GM12878 (cell line): Measurements from ENCODE around the gene HCN3.

Experiments
- BMI1 ChIP-seq: fragments of 450-650 bp; IDR thresholded peaks from 2 replicates; pipeline ENCODE4 v1.6.1; 2016; ENCODE audit warnings: mild to moderate bottlenecking, moderate library complexity, borderline replicate concordance
- EZH2 ChIP-seq: IDR thresholded peaks from 2 replicates; pipeline ENCODE4 v1.6.1; 2012; ENCODE audit warnings: low read depth, mild to moderate bottlenecking, control low read depth, inconsistent platforms, low read length, borderline replicate concordance; ENCODE audit not compliant: control insufficient read depth
- ZNF274 ChIP-seq: IDR thresholded peaks from one replicate; pipeline ENCODE4 v1.8.0; 2011; ENCODE audit not compliant: insufficient read length, insufficient read depth
- TF ChIP-seq, protein P1 (sequence below), 3 experiments: IDR thresholded peaks in 2 of 3; conservative IDR thresholded peaks in 1 of 3; 2 replicates each; pipeline ENCODE4 v1.5.1; 2011; ENCODE audit warnings: low read depth in 3 of 3, low read length in 3 of 3, mild to moderate bottlenecking in 3 of 3, control low read depth in 2 of 3, moderate library complexity in 2 of 3, inconsistent platforms in 1 of 3, mixed read lengths in 1 of 3; ENCODE audit not compliant: control insufficient read depth in 2 of 3, insufficient read depth in 1 of 3; ENCODE audit errors: extremely low read depth in 1 of 3

DNA sequence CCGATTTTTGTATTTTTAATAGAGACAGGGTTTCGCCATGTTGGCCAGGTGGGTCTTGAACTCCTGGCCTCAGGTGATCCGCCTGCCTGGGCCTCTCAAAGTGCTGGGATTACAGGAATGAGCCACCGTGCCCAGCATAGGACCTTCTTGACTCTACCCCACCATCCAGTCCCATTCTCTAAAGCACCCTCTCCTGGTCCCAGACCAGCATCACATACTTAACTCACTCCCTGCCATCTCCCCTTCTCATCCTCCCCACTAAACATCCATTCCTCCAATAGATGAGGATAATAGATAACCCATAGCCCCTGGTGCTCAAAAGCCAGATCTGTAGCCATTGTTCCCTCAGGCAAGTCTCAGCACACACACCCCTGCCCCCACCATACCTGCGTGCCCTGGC, 24.1 kb upstream of the HCN3 start:
- no peak for TF ChIP-seq ZNF274
- TF ChIP-seq, protein P1, sequence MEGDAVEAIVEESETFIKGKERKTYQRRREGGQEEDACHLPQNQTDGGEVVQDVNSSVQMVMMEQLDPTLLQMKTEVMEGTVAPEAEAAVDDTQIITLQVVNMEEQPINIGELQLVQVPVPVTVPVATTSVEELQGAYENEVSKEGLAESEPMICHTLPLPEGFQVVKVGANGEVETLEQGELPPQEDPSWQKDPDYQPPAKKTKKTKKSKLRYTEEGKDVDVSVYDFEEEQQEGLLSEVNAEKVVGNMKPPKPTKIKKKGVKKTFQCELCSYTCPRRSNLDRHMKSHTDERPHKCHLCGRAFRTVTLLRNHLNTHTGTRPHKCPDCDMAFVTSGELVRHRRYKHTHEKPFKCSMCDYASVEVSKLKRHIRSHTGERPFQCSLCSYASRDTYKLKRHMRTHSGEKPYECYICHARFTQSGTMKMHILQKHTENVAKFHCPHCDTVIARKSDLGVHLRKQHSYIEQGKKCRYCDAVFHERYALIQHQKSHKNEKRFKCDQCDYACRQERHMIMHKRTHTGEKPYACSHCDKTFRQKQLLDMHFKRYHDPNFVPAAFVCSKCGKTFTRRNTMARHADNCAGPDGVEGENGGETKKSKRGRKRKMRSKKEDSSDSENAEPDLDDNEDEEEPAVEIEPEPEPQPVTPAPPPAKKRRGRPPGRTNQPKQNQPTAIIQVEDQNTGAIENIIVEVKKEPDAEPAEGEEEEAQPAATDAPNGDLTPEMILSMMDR (IDR thresholded peaks at IDR 0.05 in 2 of 3, conservative IDR thresholded peaks at IDR 0.05 in 1 of 3; ENCODE audit: control insufficient read depth in 2 of 3, extremely low read depth in 1 of 3, insufficient read depth in 1 of 3, low read depth in 3 of 3, low read length in 3 of 3) = no peak
- no peak for TF ChIP-seq EZH2
- TF ChIP-seq BMI1 = no peak
